ENCODE results near the gene ACSF3. TPM values are rescaled to one million over a fixed set of nuclear protein-coding genes. Genes with fewer than 3 reads are reported as not detected.

ACSF3 gene
- total RNA-seq, 1 experiment from 2014 or later = 30.8 TPM

- BruUV-seq (replicated peaks) = no TSS peak
- DNase-seq (ENCODE audit: low read depth, low spot score) (no peak), ATAC-seq (no peak)
- ChIA-PET POLR2A (no interaction called here), CTCF (no interaction called here)
- no peaks in the 10 kb centered on the region for H3K36me3 ChIP-seq (ENCODE audit: control insufficient read depth, insufficient read depth, low read length)
- H3K9me3 ChIP-seq (ENCODE audit: control insufficient read depth, insufficient read depth, low read depth, low read length) = no peaks in the 10 kb centered on the region
- no peak for TF ChIP-seq SIN3A (IDR thresholded peaks at IDR 0.05; ENCODE audit: borderline replicate concordance, insufficient read depth, low read depth, low read length)
- no peak for TF ChIP-seq TCF7L2 (IDR thresholded peaks at IDR 0.05; ENCODE audit: low read depth, low read length)
- TF ChIP-seq POLR2AphosphoS5 (IDR thresholded peaks at IDR 0.05; ENCODE audit: low read depth, low read length) = no peak
- no peak for TF ChIP-seq CTCF (IDR thresholded peaks at IDR 0.05)
- no peak for TF ChIP-seq REST (IDR thresholded peaks at IDR 0.05; ENCODE audit: insufficient read depth in 1 of 2, low read depth in 2 of 2, low read length in 1 of 2)
- H3K27me3 ChIP-seq (ENCODE audit: control insufficient read depth, insufficient read depth, low read length) = no peaks in the 10 kb centered on the region
- in situ Hi-C loops (cut with HindIII; ENCODE audit: low pct_unique_long_range_greater_than_20kb, low sequenced_read_pairs) (no loop called here), intact Hi-C loops (cut with micrococcal nuclease; ENCODE audit: unreplicated experiment) (no loop called here)
- H3K4me1 ChIP-seq (ENCODE audit: control insufficient read depth, insufficient read depth, low read length) = no peaks in the 10 kb centered on the region
- H3K4me3 ChIP-seq (ENCODE audit: low read depth in 2 of 2, low read length in 2 of 2) = no peak overlapping the region
- no peak overlapping the region for H3K27ac ChIP-seq (ENCODE audit: low read length)
These were observed 32.6 kb upstream of the ACSF3 start for GRCh38 chr16:89061086-89061485.

GRCh38 chr16:89061590-89062380 lies 31.9 kb upstream of the ACSF3 start:
- ATAC-seq (no peak), DNase-seq (ENCODE audit: low read depth, low spot score) (no peak)
- BruUV-seq (replicated peaks) = no TSS peak
- intact Hi-C loops (cut with micrococcal nuclease; ENCODE audit: unreplicated experiment) (no loop called here), in situ Hi-C loops (cut with HindIII; ENCODE audit: low pct_unique_long_range_greater_than_20kb, low sequenced_read_pairs) (no loop called here)
- Histone ChIP-seq H3K9me3 (ENCODE audit: control insufficient read depth, insufficient read depth, low read depth, low read length) (no peaks in the 10 kb centered on the region), H3K36me3 (ENCODE audit: control insufficient read depth, insufficient read depth, low read length) (no peaks in the 10 kb centered on the region), H3K27me3 (ENCODE audit: control insufficient read depth, insufficient read depth, low read length) (no peaks in the 10 kb centered on the region), H3K4me3 (ENCODE audit: low read depth in 2 of 2, low read length in 2 of 2) (no peak overlapping the region), H3K27ac (ENCODE audit: low read length) (no peak overlapping the region), H3K4me1 (ENCODE audit: control insufficient read depth, insufficient read depth, low read length) (no peaks in the 10 kb centered on the region)
- TF ChIP-seq SIN3A (IDR thresholded peaks at IDR 0.05; ENCODE audit: borderline replicate concordance, insufficient read depth, low read depth, low read length) (no peak), REST (IDR thresholded peaks at IDR 0.05; ENCODE audit: insufficient read depth in 1 of 2, low read depth in 2 of 2, low read length in 1 of 2) (no peak), TCF7L2 (IDR thresholded peaks at IDR 0.05; ENCODE audit: low read depth, low read length) (no peak), POLR2AphosphoS5 (IDR thresholded peaks at IDR 0.05; ENCODE audit: low read depth, low read length) (no peak), CTCF (IDR thresholded peaks at IDR 0.05) (no peak)
- ChIA-PET CTCF (no interaction called here), POLR2A (no interaction called here)

Measured in Panc1 (cell line).